K562 (cell line): ENCODE results near the gene LRRC4B. TPM values are rescaled to one million over a fixed set of nuclear protein-coding genes. Genes with fewer than 3 reads are reported as not detected.

Experiments used
- CBFA2T3 ChIP-seq: fragments of 450-650 bp; IDR thresholded peaks from 2 replicates; pipeline ENCODE4 v1.6.1; 2017
- CREM ChIP-seq: IDR thresholded peaks from 2 replicates; pipeline ENCODE4 v1.6.1; 2014; ENCODE audit warnings: antibody characterized with exemption, low read depth
- FOXJ3 ChIP-seq: sonication (generic); formaldehyde crosslinking; IDR thresholded peaks from 2 replicates; pipeline ENCODE4 v1.4.0; 2020; ENCODE audit warnings: mild to moderate bottlenecking, missing genetic modification reagents
- MEF2D ChIP-seq: conservative IDR thresholded peaks from 2 replicates; pipeline ENCODE4 v1.6.1; 2016; ENCODE audit warnings: low read depth, missing genetic modification characterization, missing compliant biosample characterization
- MGA ChIP-seq: fragments of 450-650 bp; IDR thresholded peaks from 2 replicates; pipeline ENCODE4 v1.6.1; 2016; ENCODE audit warnings: mild to moderate bottlenecking, moderate library complexity
- NCOA6 ChIP-seq: fragments of 450-650 bp; IDR thresholded peaks from 2 replicates; pipeline ENCODE4 v1.6.1; 2017; ENCODE audit warnings: mild to moderate bottlenecking
- PRMT5 ChIP-seq: sonication (generic); formaldehyde crosslinking; IDR thresholded peaks from 2 replicates; pipeline ENCODE4 v1.5.0; 2020; ENCODE audit warnings: missing genetic modification reagents
- RB1 ChIP-seq: fragments of 450-650 bp; IDR thresholded peaks from 2 replicates; pipeline ENCODE4 v1.6.1; 2017; ENCODE audit warnings: low read depth, mild to moderate bottlenecking
- SIX5 ChIP-seq, 2 experiments: IDR thresholded peaks; 2 replicates each; pipeline ENCODE4 v1.6.1; 2011; ENCODE audit warnings: low read length in 2 of 2, borderline replicate concordance in 1 of 2, low read depth in 1 of 2, mild to moderate bottlenecking in 1 of 2, moderate library complexity in 1 of 2; ENCODE audit not compliant: insufficient read depth in 1 of 2
- SMAD4 ChIP-seq: fragments of 250-450 bp; sonication (Bioruptor Pico); conservative IDR thresholded peaks from 2 replicates; pipeline ENCODE4 v1.8.0; 2021; ENCODE audit warnings: inconsistent platforms, mild to moderate bottlenecking, moderate library complexity
- ZC3H4 ChIP-seq: sonication (generic); formaldehyde crosslinking; IDR thresholded peaks from 2 replicates; pipeline ENCODE4 v1.9.0; 2021; ENCODE audit warnings: missing genetic modification reagents, borderline replicate concordance
- ZNF184 ChIP-seq: sonication (generic); formaldehyde crosslinking; IDR thresholded peaks from 2 replicates; pipeline ENCODE4 v1.5.0; 2020; ENCODE audit warnings: missing genetic modification reagents
- ZNF347 ChIP-seq: fragments of 450-650 bp; formaldehyde crosslinking; IDR thresholded peaks from 2 replicates; pipeline ENCODE4 v1.4.0; 2020; ENCODE audit warnings: low read depth, mild to moderate bottlenecking, moderate library complexity
- ZNF780A ChIP-seq: fragments of 250-450 bp; sonication (Bioruptor Pico); IDR thresholded peaks from 2 replicates; pipeline ENCODE4 v1.5.0; 2021; ENCODE audit warnings: mild to moderate bottlenecking
- polyA plus RNA-seq, 8 experiments: library from polyadenylated mRNA; depleted of rRNA in 4 of 8; stranded (reverse) in 5 of 8; unstranded in 3 of 8; fragments of >200 nt; fragmentation: Nextera tagmentation in 2 of 8; fragmentation: Illumina TruSeq in 1 of 8; extraction: Ambion mirVana in 2 of 8; extraction: Trizol in 1 of 8; gene quantifications; 2 replicates each; pipeline versions ENCODE4 v1.2.1 to v1.2.3, GENCODE V29; 2011 to 2014; ENCODE audit warnings: inconsistent platforms in 1 of 8, missing spikeins in 1 of 8
- total RNA-seq, 7 experiments: library from RNA; depleted of rRNA in 6 of 7; stranded (reverse); fragments of >200 nt in 6 of 7; fragmentation: Illumina TruSeq in 2 of 7; extraction: Trizol in 2 of 7; gene quantifications; 2 replicates each; pipeline versions ENCODE4 v1.2.1 to v1.2.3, GENCODE V29; 2011 to 2021; ENCODE audit warnings: low replicate concordance in 1 of 7
- TF ChIP-seq, protein P1 (sequence below): sonication (generic); formaldehyde crosslinking; IDR thresholded peaks from 2 replicates; pipeline ENCODE4 v1.9.0; 2022; ENCODE audit warnings: mild to moderate bottlenecking, missing genetic modification reagents
- TF ChIP-seq, protein P2 (sequence below): sonication (generic); formaldehyde crosslinking; IDR thresholded peaks from 2 replicates; pipeline ENCODE4 v1.8.0; 2022; ENCODE audit warnings: mild to moderate bottlenecking, missing genetic modification reagents

LRRC4B gene
- total and polyA plus RNA-seq, 9 of the 15 experiments (the other 6 are each of a cell fraction or from before 2014, with no cell fraction given) = 0.18 to 9.6 (median 2.9) TPM; not detected in 2

DNA sequence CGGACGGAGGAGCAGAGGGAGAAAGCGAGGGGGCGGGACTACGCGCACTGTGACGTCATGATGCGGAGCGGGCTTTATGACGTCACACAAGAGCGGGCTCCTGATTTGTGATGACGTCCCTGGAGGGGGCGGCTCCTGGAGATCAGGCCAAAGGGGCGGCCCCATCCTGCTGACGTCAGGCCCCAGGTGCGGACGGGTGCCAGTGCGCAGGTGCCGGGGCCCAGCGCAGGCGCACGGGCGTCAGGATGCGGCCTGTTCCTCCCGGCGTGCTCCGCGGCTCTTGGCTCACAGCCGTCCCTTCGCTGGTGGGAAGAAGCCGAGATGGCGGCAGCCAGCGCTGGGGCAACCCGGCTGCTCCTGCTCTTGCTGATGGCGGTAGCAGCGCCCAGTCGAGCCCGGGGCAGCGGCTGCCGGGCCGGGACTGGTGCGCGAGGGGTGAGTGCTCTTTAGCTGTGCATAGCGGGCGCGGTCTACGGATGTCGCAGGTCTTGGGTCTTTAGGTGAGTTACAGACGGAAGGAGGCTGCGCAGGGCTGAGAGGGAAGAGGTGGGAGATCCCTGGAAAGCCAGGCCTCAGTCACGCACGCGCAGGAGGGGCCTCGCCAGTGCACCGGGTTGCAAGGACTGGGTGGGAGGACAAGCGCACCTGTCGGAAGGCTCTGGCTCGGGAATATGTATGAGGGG is 91.9 kb downstream of the LRRC4B start, which contains the start of the genes EMC10 and GARIN5A (continued):
- TF ChIP-seq MGA (peak; percentile 64), CBFA2T3 (0 out of 2 replicates have a peak, but pooled peaks have one; percentile 30), SIX5 (IDR thresholded peaks at IDR 0.05; ENCODE audit: borderline replicate concordance in 1 of 2, insufficient read depth in 1 of 2, low read depth in 1 of 2, low read length in 2 of 2) (no peak), PRMT5 (CRISPR knock-in tag) (no peak), CREM (peak; percentile 100), RB1 (peak; percentile 87), MEF2D (tag) (no peak), ZNF184 (no peak), FOXJ3 (CRISPR knock-in tag) (no peak), NCOA6 (no peak), ZNF347 (no peak), ZC3H4 (CRISPR knock-in tag) (no peak), ZNF780A (CRISPR knock-in tag) (no peak), SMAD4 (CRISPR knock-in tag) (0 out of 2 replicates have a peak, but pooled peaks have one; percentile 22)
- TF ChIP-seq, protein P1, sequence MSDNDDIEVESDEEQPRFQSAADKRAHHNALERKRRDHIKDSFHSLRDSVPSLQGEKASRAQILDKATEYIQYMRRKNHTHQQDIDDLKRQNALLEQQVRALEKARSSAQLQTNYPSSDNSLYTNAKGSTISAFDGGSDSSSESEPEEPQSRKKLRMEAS = peak; percentile 70
- TF ChIP-seq, protein P2, sequence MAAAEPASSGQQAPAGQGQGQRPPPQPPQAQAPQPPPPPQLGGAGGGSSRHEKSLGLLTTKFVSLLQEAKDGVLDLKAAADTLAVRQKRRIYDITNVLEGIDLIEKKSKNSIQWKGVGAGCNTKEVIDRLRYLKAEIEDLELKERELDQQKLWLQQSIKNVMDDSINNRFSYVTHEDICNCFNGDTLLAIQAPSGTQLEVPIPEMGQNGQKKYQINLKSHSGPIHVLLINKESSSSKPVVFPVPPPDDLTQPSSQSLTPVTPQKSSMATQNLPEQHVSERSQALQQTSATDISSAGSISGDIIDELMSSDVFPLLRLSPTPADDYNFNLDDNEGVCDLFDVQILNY = no peak
